ENCODE data around the gene NOPCHAP1.

GRCh38 chr12:104939089-104939488 lies 47.0 kb upstream of the NOPCHAP1 start:
- TF ChIP-seq CTCF (IDR thresholded peaks at IDR 0.05) (no peak), POLR2A (IDR thresholded peaks at IDR 0.05) (no peak)
